Measurements from ENCODE around the gene COL27A1.

Gene COL27A1

DNA sequence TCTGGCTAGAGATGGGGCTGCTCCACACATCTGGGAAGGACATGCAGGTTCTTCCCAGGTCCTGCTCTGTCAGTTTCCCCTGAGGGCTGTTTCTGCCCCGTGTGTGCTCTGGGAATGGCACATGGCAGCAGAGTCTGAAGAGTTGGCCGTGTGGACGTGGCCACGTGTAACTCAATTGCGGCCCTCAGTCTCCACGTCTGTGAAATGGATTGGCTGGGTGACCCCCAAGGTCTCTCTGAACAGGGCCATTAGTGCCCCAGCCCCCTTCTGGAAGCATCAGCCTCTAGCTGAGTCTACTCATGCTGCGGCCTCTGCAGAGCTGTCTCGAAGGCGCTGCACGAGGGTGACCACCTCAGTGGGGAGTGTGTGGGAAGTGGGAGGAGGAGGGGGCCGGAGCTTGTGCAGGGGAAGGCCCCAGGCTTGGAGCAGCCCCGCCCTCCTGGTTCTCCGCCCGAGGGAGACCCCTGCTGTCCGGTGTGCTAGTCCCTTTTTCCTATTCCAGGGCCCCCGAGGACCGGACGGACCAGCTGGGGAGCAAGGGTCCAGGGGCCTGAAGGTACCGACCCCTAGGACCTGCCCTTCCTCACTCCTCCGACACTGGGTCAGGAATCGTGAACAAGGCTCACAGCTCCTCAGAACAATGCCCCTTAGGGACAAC, 108.6 kb downstream of the COL27A1 start:
- H3K4me3 ChIP-seq (replicated peaks; ENCODE audit: insufficient read depth, low read length) = no peak overlapping the region
- TF ChIP-seq, protein P1, sequence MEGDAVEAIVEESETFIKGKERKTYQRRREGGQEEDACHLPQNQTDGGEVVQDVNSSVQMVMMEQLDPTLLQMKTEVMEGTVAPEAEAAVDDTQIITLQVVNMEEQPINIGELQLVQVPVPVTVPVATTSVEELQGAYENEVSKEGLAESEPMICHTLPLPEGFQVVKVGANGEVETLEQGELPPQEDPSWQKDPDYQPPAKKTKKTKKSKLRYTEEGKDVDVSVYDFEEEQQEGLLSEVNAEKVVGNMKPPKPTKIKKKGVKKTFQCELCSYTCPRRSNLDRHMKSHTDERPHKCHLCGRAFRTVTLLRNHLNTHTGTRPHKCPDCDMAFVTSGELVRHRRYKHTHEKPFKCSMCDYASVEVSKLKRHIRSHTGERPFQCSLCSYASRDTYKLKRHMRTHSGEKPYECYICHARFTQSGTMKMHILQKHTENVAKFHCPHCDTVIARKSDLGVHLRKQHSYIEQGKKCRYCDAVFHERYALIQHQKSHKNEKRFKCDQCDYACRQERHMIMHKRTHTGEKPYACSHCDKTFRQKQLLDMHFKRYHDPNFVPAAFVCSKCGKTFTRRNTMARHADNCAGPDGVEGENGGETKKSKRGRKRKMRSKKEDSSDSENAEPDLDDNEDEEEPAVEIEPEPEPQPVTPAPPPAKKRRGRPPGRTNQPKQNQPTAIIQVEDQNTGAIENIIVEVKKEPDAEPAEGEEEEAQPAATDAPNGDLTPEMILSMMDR (IDR thresholded peaks at IDR 0.05; ENCODE audit: insufficient read depth, low read length) = no peak
- TF ChIP-seq, protein P2, sequence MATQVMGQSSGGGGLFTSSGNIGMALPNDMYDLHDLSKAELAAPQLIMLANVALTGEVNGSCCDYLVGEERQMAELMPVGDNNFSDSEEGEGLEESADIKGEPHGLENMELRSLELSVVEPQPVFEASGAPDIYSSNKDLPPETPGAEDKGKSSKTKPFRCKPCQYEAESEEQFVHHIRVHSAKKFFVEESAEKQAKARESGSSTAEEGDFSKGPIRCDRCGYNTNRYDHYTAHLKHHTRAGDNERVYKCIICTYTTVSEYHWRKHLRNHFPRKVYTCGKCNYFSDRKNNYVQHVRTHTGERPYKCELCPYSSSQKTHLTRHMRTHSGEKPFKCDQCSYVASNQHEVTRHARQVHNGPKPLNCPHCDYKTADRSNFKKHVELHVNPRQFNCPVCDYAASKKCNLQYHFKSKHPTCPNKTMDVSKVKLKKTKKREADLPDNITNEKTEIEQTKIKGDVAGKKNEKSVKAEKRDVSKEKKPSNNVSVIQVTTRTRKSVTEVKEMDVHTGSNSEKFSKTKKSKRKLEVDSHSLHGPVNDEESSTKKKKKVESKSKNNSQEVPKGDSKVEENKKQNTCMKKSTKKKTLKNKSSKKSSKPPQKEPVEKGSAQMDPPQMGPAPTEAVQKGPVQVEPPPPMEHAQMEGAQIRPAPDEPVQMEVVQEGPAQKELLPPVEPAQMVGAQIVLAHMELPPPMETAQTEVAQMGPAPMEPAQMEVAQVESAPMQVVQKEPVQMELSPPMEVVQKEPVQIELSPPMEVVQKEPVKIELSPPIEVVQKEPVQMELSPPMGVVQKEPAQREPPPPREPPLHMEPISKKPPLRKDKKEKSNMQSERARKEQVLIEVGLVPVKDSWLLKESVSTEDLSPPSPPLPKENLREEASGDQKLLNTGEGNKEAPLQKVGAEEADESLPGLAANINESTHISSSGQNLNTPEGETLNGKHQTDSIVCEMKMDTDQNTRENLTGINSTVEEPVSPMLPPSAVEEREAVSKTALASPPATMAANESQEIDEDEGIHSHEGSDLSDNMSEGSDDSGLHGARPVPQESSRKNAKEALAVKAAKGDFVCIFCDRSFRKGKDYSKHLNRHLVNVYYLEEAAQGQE (IDR thresholded peaks at IDR 0.05; ENCODE audit: insufficient replicate concordance, low read depth) = no peak
- TF ChIP-seq SPI1 (IDR thresholded peaks at IDR 0.05; ENCODE audit: borderline replicate concordance, low read depth) (no peak), POLR2AphosphoS5 (IDR thresholded peaks at IDR 0.05; ENCODE audit: low read depth) (no peak), GABPA (IDR thresholded peaks at IDR 0.05; ENCODE audit: low read depth) (no peak)
- peaks cover 5% of the 10 kb centered on the region for H3K27me3 ChIP-seq (ENCODE audit: insufficient read depth, poor library complexity, severe bottlenecking)
- no peak for DNase-seq (ENCODE audit: low read depth in 1 of 2, low spot score in 1 of 2)
- no peak overlapping the region for H3K27ac ChIP-seq (replicated peaks)

DNA sequence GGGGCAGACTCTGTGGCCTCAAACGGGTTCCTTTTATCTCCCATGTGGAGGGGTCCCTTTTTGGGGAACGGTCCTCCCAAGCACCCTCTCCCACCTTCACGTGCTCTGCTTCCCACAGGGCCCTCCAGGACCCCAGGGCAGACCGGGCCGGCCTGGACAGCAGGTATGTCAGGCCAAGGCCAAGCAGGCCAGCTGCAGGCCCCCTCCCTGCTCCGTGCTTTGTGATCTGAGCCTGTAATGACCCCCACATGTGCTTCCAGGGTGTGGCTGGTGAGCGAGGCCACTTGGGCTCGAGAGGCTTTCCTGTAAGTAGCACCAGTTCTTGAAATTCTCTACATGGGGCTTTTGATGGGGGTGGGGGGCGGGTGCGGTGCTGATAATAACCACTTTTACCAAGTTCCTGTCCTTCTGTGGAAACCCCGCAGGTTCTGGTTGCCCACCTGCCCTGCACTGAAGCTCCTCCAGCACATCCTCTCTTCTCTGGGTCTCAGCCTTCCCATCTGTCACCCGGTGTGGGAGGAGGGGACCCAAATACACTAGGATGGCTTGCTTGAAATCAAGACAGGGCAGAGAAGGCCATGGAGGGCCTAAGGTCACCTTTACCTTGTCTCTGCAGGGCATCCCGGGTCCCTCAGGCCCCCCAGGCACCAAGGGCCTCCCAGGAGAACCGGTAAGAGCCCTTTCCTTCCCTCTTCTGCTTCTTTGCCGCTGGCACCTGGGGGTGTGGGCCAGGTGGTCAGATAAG, 109.6 kb downstream of the COL27A1 start:
- Histone ChIP-seq H3K27me3 (ENCODE audit: insufficient read depth, poor library complexity, severe bottlenecking) (peaks cover 5% of the 10 kb centered on the region), H3K27ac (replicated peaks) (no peak overlapping the region), H3K4me3 (replicated peaks; ENCODE audit: insufficient read depth, low read length) (no peak overlapping the region)
- no peak for DNase-seq (ENCODE audit: low read depth in 1 of 2, low spot score in 1 of 2)
- TF ChIP-seq GABPA (IDR thresholded peaks at IDR 0.05; ENCODE audit: low read depth) = no peak
- TF ChIP-seq POLR2AphosphoS5 (IDR thresholded peaks at IDR 0.05; ENCODE audit: low read depth) = no peak
- TF ChIP-seq, protein P2 (IDR thresholded peaks at IDR 0.05; ENCODE audit: insufficient replicate concordance, low read depth) = no peak
- TF ChIP-seq, protein P1 (IDR thresholded peaks at IDR 0.05; ENCODE audit: insufficient read depth, low read length) = no peak
- no peak for TF ChIP-seq SPI1 (IDR thresholded peaks at IDR 0.05; ENCODE audit: borderline replicate concordance, low read depth)

DNA sequence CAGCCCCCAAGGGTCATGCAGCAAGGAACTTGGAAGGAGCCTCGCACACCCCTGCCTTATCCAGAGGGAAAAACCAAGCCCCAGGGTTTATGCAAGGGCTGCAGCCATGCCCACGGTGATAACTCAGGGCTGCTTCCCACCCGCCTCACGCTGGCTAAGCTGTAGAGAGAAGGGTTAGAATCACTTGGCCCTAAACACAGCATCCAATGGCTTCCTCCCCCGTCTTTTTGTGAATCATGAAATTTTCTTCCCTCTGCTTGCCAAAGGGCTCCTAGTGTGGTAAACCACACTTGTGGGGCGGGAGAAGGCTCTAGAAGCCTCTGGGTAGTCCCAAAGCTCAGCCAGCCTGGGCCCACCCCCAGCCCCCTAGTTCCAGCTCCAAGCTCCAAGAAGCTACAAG, 111.6 kb downstream of the COL27A1 start:
- no peak overlapping the region for H3K4me3 ChIP-seq (replicated peaks; ENCODE audit: insufficient read depth, low read length)
- H3K27me3 ChIP-seq (ENCODE audit: insufficient read depth, poor library complexity, severe bottlenecking) = peaks cover 5% of the 10 kb centered on the region
- DNase-seq (ENCODE audit: low read depth in 1 of 2, low spot score in 1 of 2) = no peak
- TF ChIP-seq, protein P1 (IDR thresholded peaks at IDR 0.05; ENCODE audit: insufficient read depth, low read length) = no peak
- TF ChIP-seq POLR2AphosphoS5 (IDR thresholded peaks at IDR 0.05; ENCODE audit: low read depth) (no peak), GABPA (IDR thresholded peaks at IDR 0.05; ENCODE audit: low read depth) (no peak), SPI1 (IDR thresholded peaks at IDR 0.05; ENCODE audit: borderline replicate concordance, low read depth) (no peak)
- TF ChIP-seq, protein P2 (IDR thresholded peaks at IDR 0.05; ENCODE audit: insufficient replicate concordance, low read depth) = no peak
- no peak overlapping the region for H3K27ac ChIP-seq (replicated peaks)
